ENCODE data around the gene USP48. TPM values are rescaled to one million over a fixed set of nuclear protein-coding genes. Genes with fewer than 3 reads are reported as not detected.

USP48 gene
- total and polyA plus RNA-seq, 12 donors = 13.8 to 45.0 (median 36.1) TPM

DNA sequence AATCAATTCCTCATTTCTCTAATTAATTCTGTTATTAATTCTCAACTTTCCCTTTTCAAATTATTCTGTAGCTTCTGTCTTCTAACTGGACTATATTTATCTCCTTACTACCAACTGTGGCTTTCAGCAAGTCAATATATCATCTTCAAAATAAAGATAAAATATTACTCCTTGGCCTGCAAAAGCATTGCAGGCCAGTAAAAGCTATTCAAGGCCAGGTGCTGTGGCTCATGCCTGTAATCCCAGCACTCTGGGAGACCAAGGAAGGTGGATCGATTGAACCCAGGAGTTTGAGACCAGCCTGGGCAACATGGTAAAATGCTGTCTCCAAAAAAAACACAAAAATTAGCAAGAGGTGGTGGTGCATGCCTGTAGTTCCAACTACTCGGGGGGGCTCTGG, 27.9 kb downstream of the USP48 start:
- no peak overlapping the region for H3K27ac ChIP-seq
- TF ChIP-seq, protein P1, sequence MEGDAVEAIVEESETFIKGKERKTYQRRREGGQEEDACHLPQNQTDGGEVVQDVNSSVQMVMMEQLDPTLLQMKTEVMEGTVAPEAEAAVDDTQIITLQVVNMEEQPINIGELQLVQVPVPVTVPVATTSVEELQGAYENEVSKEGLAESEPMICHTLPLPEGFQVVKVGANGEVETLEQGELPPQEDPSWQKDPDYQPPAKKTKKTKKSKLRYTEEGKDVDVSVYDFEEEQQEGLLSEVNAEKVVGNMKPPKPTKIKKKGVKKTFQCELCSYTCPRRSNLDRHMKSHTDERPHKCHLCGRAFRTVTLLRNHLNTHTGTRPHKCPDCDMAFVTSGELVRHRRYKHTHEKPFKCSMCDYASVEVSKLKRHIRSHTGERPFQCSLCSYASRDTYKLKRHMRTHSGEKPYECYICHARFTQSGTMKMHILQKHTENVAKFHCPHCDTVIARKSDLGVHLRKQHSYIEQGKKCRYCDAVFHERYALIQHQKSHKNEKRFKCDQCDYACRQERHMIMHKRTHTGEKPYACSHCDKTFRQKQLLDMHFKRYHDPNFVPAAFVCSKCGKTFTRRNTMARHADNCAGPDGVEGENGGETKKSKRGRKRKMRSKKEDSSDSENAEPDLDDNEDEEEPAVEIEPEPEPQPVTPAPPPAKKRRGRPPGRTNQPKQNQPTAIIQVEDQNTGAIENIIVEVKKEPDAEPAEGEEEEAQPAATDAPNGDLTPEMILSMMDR (IDR thresholded peaks at IDR 0.05) = no peak
- ATAC-seq (no peak), DNase-seq (no peak)
- H3K9me3 ChIP-seq = no peaks in the 10 kb centered on the region
- H3K27me3 ChIP-seq = no peaks in the 10 kb centered on the region
- H3K4me1 ChIP-seq = peaks cover 0 to 13% (median 3%) of the 10 kb centered on the region in 9 donors
- intact Hi-C loops (cut with DNase I) = no loop called here
- peaks cover 0 to 71% (median 43%) of the 10 kb centered on the region in 9 donors for H3K36me3 ChIP-seq
- 94 to 97% methylated on average over 2 of the region's 2 CpGs for WGBS, 2 donors
- H3K4me3 ChIP-seq = no peak overlapping the region

DNA sequence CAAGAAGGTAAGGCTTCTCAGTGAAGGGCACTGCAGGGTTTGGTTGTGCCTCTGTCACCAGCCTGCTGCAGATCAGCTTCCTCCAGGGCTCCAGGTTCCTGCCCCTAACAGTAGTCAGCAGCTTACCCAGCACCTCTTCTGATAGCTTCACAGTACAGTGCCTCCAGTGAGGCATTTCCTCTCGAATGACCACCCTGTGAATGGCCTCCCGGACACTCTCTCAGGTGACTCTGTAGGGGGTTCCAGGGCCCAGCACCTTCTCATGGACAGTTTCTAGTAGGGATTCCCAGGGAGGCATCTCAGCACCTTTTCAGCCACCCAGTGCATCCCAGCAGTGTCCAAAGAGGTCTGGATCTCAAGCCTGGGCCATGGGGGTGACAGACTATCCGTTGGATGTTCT, 28.4 kb downstream of the USP48 start:
- no peak overlapping the region for H3K27ac ChIP-seq
- TF ChIP-seq, protein P1 (IDR thresholded peaks at IDR 0.05) = no peak
- 93 to 94% methylated on average over 3 of the region's 3 CpGs for WGBS, 2 donors
- H3K9me3 ChIP-seq = no peaks in the 10 kb centered on the region
- ATAC-seq = peak in 1 of 8 donors; percentile 18
- no peaks in the 10 kb centered on the region for H3K27me3 ChIP-seq
- H3K4me3 ChIP-seq = no peak overlapping the region
- DNase-seq = no peak
- H3K36me3 ChIP-seq = peaks cover 0 to 76% (median 46%) of the 10 kb centered on the region in 9 donors
- H3K4me1 ChIP-seq = peaks cover 0 to 13% (median 1%) of the 10 kb centered on the region in 9 donors
- intact Hi-C loops (cut with DNase I) = no loop called here

DNA sequence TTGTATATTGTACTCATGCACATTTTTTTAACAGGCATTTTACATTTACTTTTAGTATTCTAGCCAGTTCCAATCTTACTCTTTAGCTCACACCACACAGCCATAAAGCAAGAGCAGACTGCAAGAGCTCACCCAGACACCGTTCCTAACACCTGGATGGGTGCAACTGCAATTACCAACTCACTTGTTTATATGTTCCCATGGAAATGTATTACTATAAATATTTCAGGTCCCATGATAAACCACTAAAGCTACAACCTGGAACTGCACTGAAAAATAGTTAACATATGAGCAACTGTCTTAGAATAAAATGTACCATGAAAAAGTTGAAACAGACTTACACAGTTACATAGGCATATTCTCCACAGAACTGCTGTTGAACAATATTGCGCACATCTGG, 30.8 kb downstream of the USP48 start:
- ATAC-seq = peak in 6 of 8 donors; percentile 46 to 78 (median 70)

DNA sequence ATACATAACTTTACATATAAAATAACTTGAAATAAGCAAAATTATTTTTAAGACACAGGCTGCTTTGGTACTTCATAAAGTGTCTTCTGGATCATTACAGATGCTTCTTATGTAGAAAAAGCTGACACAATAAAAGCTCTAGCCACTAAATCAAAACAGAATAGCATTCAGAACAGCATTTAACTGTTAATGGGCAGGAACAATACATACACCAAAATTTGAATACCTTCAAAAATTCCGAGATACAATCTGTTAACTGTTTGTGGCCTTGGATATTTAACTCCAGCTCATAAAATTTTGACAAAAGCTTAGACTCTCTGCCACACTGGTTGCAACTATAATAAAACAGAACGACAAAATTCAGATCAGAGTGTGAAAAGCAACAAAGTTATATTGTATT, 31.7 kb downstream of the USP48 start:
- Histone ChIP-seq H3K4me3 (no peak overlapping the region), H3K36me3 (peaks cover 0 to 100% (median 55%) of the 10 kb centered on the region in 9 donors), H3K9me3 (no peaks in the 10 kb centered on the region), H3K27ac (no peak overlapping the region), H3K27me3 (no peaks in the 10 kb centered on the region), H3K4me1 (peaks cover 0 to 12% (median 0%) of the 10 kb centered on the region in 9 donors)
- ATAC-seq (no peak), DNase-seq (no peak)
- TF ChIP-seq, protein P1 (IDR thresholded peaks at IDR 0.05) = no peak
- intact Hi-C loops (cut with DNase I) = no loop called here
- WGBS, 2 donors = 90 to 96% methylated on average over 2 of the region's 2 CpGs

More for the DNA sequence above, 30.8 kb downstream of the USP48 start:
- no peak for DNase-seq
- Histone ChIP-seq H3K4me1 (peaks cover 0 to 12% (median 0%) of the 10 kb centered on the region in 9 donors), H3K27me3 (no peaks in the 10 kb centered on the region), H3K27ac (no peak overlapping the region), H3K36me3 (peaks cover 0 to 99% (median 55%) of the 10 kb centered on the region in 9 donors), H3K4me3 (no peak overlapping the region), H3K9me3 (no peaks in the 10 kb centered on the region)
- TF ChIP-seq, protein P1 (IDR thresholded peaks at IDR 0.05) = no peak
- WGBS, 2 donors = 79 to 86% methylated on average over 2 of the region's 2 CpGs
- intact Hi-C loops (cut with DNase I) = no loop called here

All from heart right ventricle (tissue), 16 donors.